GM18873 (cell line): ENCODE data around the gene ATRIP.

Source experiments
- ATAC-seq: cut with Tn5 transposase; IDR thresholded peaks from one replicate; pipeline ENCODE4 v1.9.1; 2021; ENCODE audit warnings: mild to moderate bottlenecking, moderate library complexity, moderate number of reproducible peaks; ENCODE audit not compliant: unreplicated experiment, low FRiP score

Gene ATRIP

GRCh38 chr3:48422681-48423080 lies 23.9 kb upstream of the ATRIP start:
- no peak for ATAC-seq

- ATAC-seq = no peak
Observed at GRCh38 chr3:48423241-48423882, 23.2 kb upstream of the ATRIP start.

- ATAC-seq = no peak
Observed at GRCh38 chr3:48423883-48424695, 22.4 kb upstream of the ATRIP start.

GRCh38 chr3:48425281-48425812 lies 21.2 kb upstream of the ATRIP start:
- no peak for ATAC-seq

- no peak for ATAC-seq
Observed at GRCh38 chr3:48426401-48426909, 20.1 kb upstream of the ATRIP start.

- no peak for ATAC-seq
Observed at GRCh38 chr3:48426944-48427629, 19.4 kb upstream of the ATRIP start.

GRCh38 chr3:48427630-48427962 lies 18.9 kb upstream of the ATRIP start:
- no peak for ATAC-seq

GRCh38 chr3:48428088-48428571 lies 18.4 kb upstream of the ATRIP start:
- no peak for ATAC-seq

- ATAC-seq = no peak
Observed at GRCh38 chr3:48428572-48429316, 17.8 kb upstream of the ATRIP start.

GRCh38 chr3:48429317-48429959 lies 17.1 kb upstream of the ATRIP start:
- ATAC-seq = no peak

- ATAC-seq = no peak
Observed at GRCh38 chr3:48429960-48430707, 16.4 kb upstream of the ATRIP start, which contains the start of gene PLXNB1. TSS of gene PLXNB1 (minus strand) at chr3:48430086. CDS start at chr3:48424611, 5,475 bp downstream.

GRCh38 chr3:48430708-48431101 lies 15.8 kb upstream of the ATRIP start:
- ATAC-seq = no peak

- ATAC-seq = no peak
Observed at GRCh38 chr3:48431224-48432029, 15.1 kb upstream of the ATRIP start.

GRCh38 chr3:48432411-48433371 lies 13.8 kb upstream of the ATRIP start:
- no peak for ATAC-seq

GRCh38 chr3:48433472-48434118 lies 12.9 kb upstream of the ATRIP start:
- no peak for ATAC-seq

- ATAC-seq = no peak
Observed at GRCh38 chr3:48434591-48435222, 11.8 kb upstream of the ATRIP start.
